H1 (cell line): ENCODE data around the gene RNF13. TPM values are rescaled to one million over a fixed set of nuclear protein-coding genes. Genes with fewer than 3 reads are reported as not detected.

Experiments
- CTCF ChIA-PET: fragments of 300-600 bp; sonication (Branson Sonifier 250); formaldehyde crosslinking; loops from one replicate; lab custom pipeline; 2021; ENCODE audit not compliant: partially characterized antibody; lab: Charles Lee
- POLR2A ChIA-PET: fragments of 300-600 bp; sonication (Branson Sonifier 250); formaldehyde crosslinking; loops from one replicate; lab custom pipeline; 2021; ENCODE audit warnings: inconsistent platforms; ENCODE audit not compliant: partially characterized antibody; lab: Charles Lee
- DNase-seq, 2 experiments: peaks; one replicate each; pipeline versions ENCODE4 v3.0.0 to v3.0.0-alpha.2; 2010 to 2022; ENCODE audit warnings: low spot score in 2 of 2, low read depth in 1 of 2, mixed read lengths in 1 of 2
- FAIRE-seq: peaks from 2 replicates; lab custom pipeline; 2011; peaks lifted over from hg19 to GRCh38; lab: Jason Lieb, UNC
- H2AFZ ChIP-seq: 2 replicates; pipeline ENCODE4 v1.8.1; 2012; ENCODE audit warnings: low read length, inconsistent platforms
- H2AK5ac ChIP-seq: 2 replicates; pipeline ENCODE4 v1.6.1; 2013; ENCODE audit warnings: low read depth, low read length
- H2BK120ac ChIP-seq: replicated peaks from 2 replicates; pipeline ENCODE3; 2013; ENCODE audit warnings: low read depth, low read length, inconsistent platforms
- H2BK12ac ChIP-seq: 2 replicates; pipeline ENCODE4 v1.6.1; 2013; ENCODE audit warnings: low read depth, low read length
- H2BK15ac ChIP-seq: 2 replicates; pipeline ENCODE4 v1.6.1; 2013; ENCODE audit warnings: low read length
- H2BK20ac ChIP-seq: 2 replicates; pipeline ENCODE4 v1.6.1; 2013; ENCODE audit warnings: low read length
- H2BK5ac ChIP-seq: 2 replicates; pipeline ENCODE4 v1.6.1; 2013; ENCODE audit warnings: low read depth, low read length
- H3K14ac ChIP-seq: 2 replicates; pipeline ENCODE4 v1.6.1; 2013; ENCODE audit warnings: inconsistent platforms; ENCODE audit not compliant: insufficient read length
- H3K18ac ChIP-seq: 2 replicates; pipeline ENCODE4 v1.6.1; 2013; ENCODE audit warnings: low read length; ENCODE audit errors: extremely low read depth
- H3K23ac ChIP-seq: 2 replicates; pipeline ENCODE4 v1.6.1; 2013; ENCODE audit warnings: inconsistent platforms; ENCODE audit not compliant: insufficient read length
- H3K23me2 ChIP-seq: 2 replicates; pipeline ENCODE4 v1.6.1; 2013; ENCODE audit warnings: low read depth, low read length
- H3K27ac ChIP-seq: 2 replicates; pipeline ENCODE4 v1.6.1; 2011; ENCODE audit warnings: low read depth, low read length, inconsistent platforms
- H3K27me3 ChIP-seq, 4 experiments: replicated peaks in 1 of 4; 1 replicate in 1 of 4; 2 replicates in 3 of 4; pipeline versions ENCODE4 v1.6.1 to v1.8.1; 2011 to 2013; ENCODE audit warnings: low read length in 3 of 4, mild to moderate bottlenecking in 3 of 4, inconsistent platforms in 2 of 4, mixed read lengths in 2 of 4, moderate library complexity in 1 of 4; ENCODE audit not compliant: control insufficient read depth in 3 of 4, insufficient read depth in 3 of 4; ENCODE audit errors: extremely low read depth in 1 of 4
- H3K36me3 ChIP-seq, 4 experiments: 2 replicates each; pipeline versions ENCODE4 v1.6.1 to v1.8.1; 2011 to 2013; ENCODE audit warnings: mild to moderate bottlenecking in 4 of 4, low read length in 3 of 4, moderate library complexity in 2 of 4, control low read depth in 1 of 4, inconsistent platforms in 1 of 4; ENCODE audit not compliant: insufficient read depth in 4 of 4, control insufficient read depth in 2 of 4
- H3K4ac ChIP-seq: replicated peaks from 2 replicates; pipeline ENCODE3; 2013; ENCODE audit warnings: low read length, low read depth, mixed read lengths, inconsistent platforms; ENCODE audit not compliant: insufficient read length
- H3K4me1 ChIP-seq, 4 experiments: replicated peaks in 1 of 4; 1 replicate in 1 of 4; 2 replicates in 3 of 4; pipeline versions ENCODE4 v1.6.1 to v1.8.1; 2011 to 2013; ENCODE audit warnings: low read length in 3 of 4, inconsistent platforms in 2 of 4, mixed read lengths in 1 of 4; ENCODE audit not compliant: insufficient read depth in 4 of 4, control insufficient read depth in 3 of 4
- H3K4me2 ChIP-seq, 2 experiments: 2 replicates each; pipeline versions ENCODE4 v1.6.1 to v1.8.1; 2011 to 2013; ENCODE audit warnings: low read depth in 2 of 2, low read length in 2 of 2, control low read depth in 1 of 2, inconsistent platforms in 1 of 2, mild to moderate bottlenecking in 1 of 2; ENCODE audit not compliant: insufficient read depth in 1 of 2
- H3K4me3 ChIP-seq, 4 experiments: fragments of 200-600, 300-600 bp in 1 of 4; sonication (generic), shearing (Covaris generic), sonication (Bioruptor Twin) in 1 of 4; 2 replicates each; pipeline versions ENCODE4 v1.5.1 to v1.8.1; 2011 to 2016; ENCODE audit warnings: low read length in 4 of 4, low read depth in 3 of 4, control low read depth in 2 of 4, inconsistent platforms in 2 of 4, mild to moderate bottlenecking in 2 of 4, mixed read lengths in 1 of 4, moderate library complexity in 1 of 4; ENCODE audit not compliant: insufficient read depth in 2 of 4; ENCODE audit errors: extremely low read depth in 1 of 4
- H3K56ac ChIP-seq: replicated peaks from 2 replicates; pipeline ENCODE3; 2013; ENCODE audit warnings: low read depth, mild to moderate bottlenecking, mixed read lengths, low read length, inconsistent platforms; ENCODE audit not compliant: insufficient read length
- H3K79me1 ChIP-seq: 2 replicates; pipeline ENCODE4 v1.6.1; 2013; ENCODE audit warnings: low read depth, low read length, control low read depth
- H3K79me2 ChIP-seq, 2 experiments: 2 replicates each; pipeline versions ENCODE4 v1.6.1 to v1.8.1; 2012 to 2013; ENCODE audit warnings: low read length in 2 of 2, mild to moderate bottlenecking in 2 of 2, inconsistent platforms in 1 of 2; ENCODE audit not compliant: insufficient read depth in 2 of 2, control insufficient read depth in 1 of 2
- H3K9ac ChIP-seq, 4 experiments: replicated peaks in 1 of 4; 1 replicate in 1 of 4; 2 replicates in 3 of 4; pipeline versions ENCODE4 v1.6.1 to v1.8.1; 2011 to 2013; ENCODE audit warnings: low read depth in 3 of 4, low read length in 3 of 4, control low read depth in 2 of 4, mild to moderate bottlenecking in 2 of 4, moderate library complexity in 2 of 4, inconsistent platforms in 1 of 4; ENCODE audit errors: extremely low read depth in 1 of 4
- H3K9me3 ChIP-seq, 2 experiments: 2 replicates each; pipeline versions ENCODE4 v1.6.1 to v1.8.1; 2012 to 2013; ENCODE audit warnings: mild to moderate bottlenecking in 2 of 2, moderate library complexity in 2 of 2, control low read depth in 1 of 2, inconsistent platforms in 1 of 2, low read depth in 1 of 2, low read length in 1 of 2, mixed read lengths in 1 of 2; ENCODE audit not compliant: insufficient read depth in 2 of 2
- H4K20me1 ChIP-seq, 2 experiments: replicated peaks in 1 of 2; 2 replicates each; pipeline versions ENCODE3 to v1.8.1; 2011 to 2013; ENCODE audit warnings: inconsistent platforms in 2 of 2, low read length in 2 of 2, mild to moderate bottlenecking in 1 of 2; ENCODE audit not compliant: insufficient read depth in 2 of 2, control insufficient read depth in 1 of 2
- H4K5ac ChIP-seq: 2 replicates; pipeline ENCODE4 v1.6.1; 2013; ENCODE audit warnings: low read length, low read depth, mixed read lengths, inconsistent platforms; ENCODE audit not compliant: insufficient read length
- H4K8ac ChIP-seq: 2 replicates; pipeline ENCODE4 v1.8.0; 2013; ENCODE audit warnings: mild to moderate bottlenecking, moderate library complexity, low read length, inconsistent platforms; ENCODE audit not compliant: insufficient read depth; ENCODE audit errors: extremely low read depth
- H4K91ac ChIP-seq: replicated peaks from 2 replicates; pipeline ENCODE3; 2013; ENCODE audit warnings: low read length, mixed read lengths, inconsistent platforms; ENCODE audit not compliant: insufficient read length
- POLR2A ChIP-seq, 2 experiments: IDR thresholded peaks; 1 replicate in 1 of 2; 2 replicates in 1 of 2; pipeline ENCODE4 v1.6.1; 2011; ENCODE audit warnings: low read depth in 2 of 2, low read length in 2 of 2, mild to moderate bottlenecking in 2 of 2; ENCODE audit errors: control extremely low read depth in 1 of 2
- POLR2AphosphoS5 ChIP-seq: IDR thresholded peaks from 2 replicates; pipeline ENCODE4 v1.6.1; 2011; ENCODE audit warnings: low read depth, low read length
- RAD21 ChIP-seq, 2 experiments: IDR thresholded peaks in 1 of 2; conservative IDR thresholded peaks in 1 of 2; 2 replicates each; pipeline ENCODE4 v1.6.1; 2011; ENCODE audit warnings: low read depth in 2 of 2, low read length in 2 of 2, improper control_type of control experiment in 1 of 2, inconsistent platforms in 1 of 2, mild to moderate bottlenecking in 1 of 2, moderate library complexity in 1 of 2
- WGBS, 2 experiments: shearing (Covaris generic) in 1 of 2; methylation state at CpG; one replicate each; pipeline versions ENCODE4 v1.1.6 to v1.1.7; 2013 to 2015; ENCODE audit warnings: low lambda C conversion rate in 2 of 2, mixed read lengths in 2 of 2, inconsistent platforms in 1 of 2, low coverage in 1 of 2, missing lambda C conversion rate in 1 of 2; ENCODE audit not compliant: insufficient replicate concordance in 2 of 2, insufficient coverage in 1 of 2, insufficient read length in 1 of 2; ENCODE audit errors: extremely low coverage in 1 of 2, missing lambda C conversion rate in 1 of 2; 5-methylcytosine and 5-hydroxymethylcytosine counted together
- polyA plus RNA-seq, 7 experiments: library from polyadenylated mRNA; depleted of rRNA in 3 of 7; stranded (reverse) in 5 of 7; unstranded in 2 of 7; fragments of >200 nt in 5 of 7; fragments of 200-250 nt in 2 of 7; gene quantifications; 1 replicate in 5 of 7; 2 replicates in 1 of 7; 4 replicates in 1 of 7; pipeline versions ENCODE4 v1.2.1 to v1.2.3, GENCODE V29; 2011 to 2013; ENCODE audit warnings: missing spikeins in 2 of 7, mixed read lengths in 2 of 7
- total RNA-seq: library from RNA; stranded (reverse); fragmentation: NEBNext Ultra II Directional; extraction: Animal tissue kit (Norgen Biotek cat#: 25700); gene quantifications from 2 replicates; pipeline ENCODE4 v1.2.1, GENCODE V29; 2021

Gene RNF13
- total and polyA plus RNA-seq, 2 of the 8 experiments (the other 6 are each of a cell fraction or from before 2014, with no cell fraction given): 19.4 to 35.4 TPM

DNA sequence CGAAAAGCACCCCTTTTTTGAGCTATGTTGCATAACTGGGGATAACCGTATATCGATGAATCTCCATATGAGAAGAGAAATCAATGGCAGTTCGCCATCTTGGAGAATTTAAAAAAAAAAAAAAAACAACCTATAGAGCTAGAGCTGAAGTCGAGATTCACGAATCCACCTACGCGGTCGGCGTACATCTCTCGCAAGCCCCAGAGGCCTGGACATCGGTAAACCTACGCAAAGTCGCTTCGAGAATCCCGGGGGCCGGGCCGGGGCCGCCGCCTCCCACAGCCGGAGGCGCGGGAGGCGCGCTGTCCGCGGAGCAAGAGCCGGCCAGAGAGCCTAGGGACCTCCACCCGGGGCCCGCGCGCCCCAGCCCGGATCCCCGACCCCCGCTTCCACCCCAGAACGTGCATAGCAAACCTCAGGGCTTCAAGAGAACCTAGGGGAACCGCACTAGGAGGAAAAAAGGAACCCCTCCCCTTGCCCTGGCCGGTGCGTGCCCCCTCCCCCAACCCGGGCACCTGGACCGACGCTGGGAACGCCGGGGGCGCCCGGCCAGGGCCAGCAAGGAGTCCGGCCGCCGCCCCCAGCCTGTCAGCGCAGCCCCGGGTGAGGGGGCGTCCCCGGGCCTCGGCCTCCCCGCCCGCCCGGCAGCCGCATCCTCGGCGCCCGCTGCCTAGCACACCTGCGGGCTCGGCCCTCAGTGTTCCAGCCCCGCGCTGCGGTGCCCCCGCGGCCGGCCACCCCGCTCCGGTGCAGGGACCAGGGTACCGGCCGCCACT, 157.1 kb downstream of the RNF13 start:
- FAIRE-seq: no peak
- POLR2A ChIA-PET: interaction anchor here (0.6 to 6.1 kb wide), 26 partner anchors 8 to 837 kb away, joined by 3 to 30 read pairs (median 4); partner anchors contain the start of gene TSC22D2
- no peak for TF ChIP-seq RAD21 (IDR thresholded peaks at IDR 0.05 in 1 of 2, conservative IDR thresholded peaks at IDR 0.05 in 1 of 2; ENCODE audit: low read depth in 2 of 2, low read length in 2 of 2)
- TF ChIP-seq POLR2A (IDR thresholded peaks at IDR 0.05; ENCODE audit: control extremely low read depth in 1 of 2, low read depth in 2 of 2, low read length in 2 of 2): peak; percentile 39 to 68
- TF ChIP-seq POLR2AphosphoS5: no peak; the same call in none of the 2 replicates

More for the DNA sequence above, 157.1 kb downstream of the RNF13 start:
- Histone ChIP-seq H2BK12ac (no peak overlapping the region; the same call in 1 of the 2 replicates), H3K4ac (peak overlapping the region; percentile 74), H3K9ac (peak overlapping the region; percentile 91 to 99 (median 96)), H4K8ac (peak overlapping the region; percentile 93; the same call in 1 of the 2 replicates), H2BK120ac (peak overlapping the region; percentile 19), H4K20me1 (peaks cover 4 to 12% of the 10 kb centered on the region in 2 experiments), H3K23ac (no peak overlapping the region), H3K27ac (peak overlapping the region; percentile 95), H3K9me3 (no peaks in the 10 kb centered on the region), H3K14ac (no peak overlapping the region), H2BK20ac (no peak overlapping the region), H2AK5ac (no peak overlapping the region), H3K27me3 (no peaks in the 10 kb centered on the region), H3K4me3 (peak overlapping the region; percentile 79 to 92 (median 88)), H3K18ac (peak overlapping the region; percentile 95; the same call in 1 of the 2 replicates), H3K4me1 (peaks cover 0 to 12% (median 3%) of the 10 kb centered on the region in 4 experiments; a peak in 4 of 7 replicates), H3K4me2 (peak overlapping the region; percentile 60 to 81), H2BK5ac (peak overlapping the region; percentile 86), H2AFZ (no peak overlapping the region), H3K36me3 (peaks cover 6 to 32% (median 17%) of the 10 kb centered on the region in 4 experiments), H3K79me2 (peaks cover 10 to 65% of the 10 kb centered on the region in 2 experiments; a peak in 3 of 4 replicates), H4K91ac (peak overlapping the region; percentile 71), H3K56ac (peak overlapping the region; percentile 80), H3K23me2 (peaks cover 10% of the 10 kb centered on the region), H3K79me1 (no peaks in the 10 kb centered on the region; the same call in 1 of the 2 replicates), H4K5ac (peak overlapping the region; percentile 91), H2BK15ac (no peak overlapping the region)
- 2% methylated on average over 44 of the region's 73 CpGs; no CpG with 5 or more reads in 1 of the 2 experiments for WGBS, 2 experiments
- CTCF ChIA-PET: interaction anchor here (0.7 to 9.2 kb wide), 6 partner anchors 12 to 248 kb away, joined by 3 to 75 read pairs (median 6); no protein-coding TSS in a partner anchor
- DNase-seq: peak in 1 of 2 experiments; percentile 83
